HG03342 (cell line): ENCODE data around the gene NPAS2.
A peak's percentile ranks its signal among the peaks of the same experiment; 100 is the strongest.

Experiments used
- ATAC-seq: cut with Tn5 transposase; IDR thresholded peaks from one replicate; pipeline ENCODE4 v1.9.1; 2021; ENCODE audit warnings: mild to moderate bottlenecking, moderate library complexity; ENCODE audit not compliant: unreplicated experiment

NPAS2 gene

GRCh38 chr2:100903534-100904258 lies 83.8 kb downstream of the NPAS2 start:
- no peak for ATAC-seq

GRCh38 chr2:100905132-100905805 lies 85.3 kb downstream of the NPAS2 start:
- no peak for ATAC-seq

- no peak for ATAC-seq
Measured at GRCh38 chr2:100906131-100906530, 86.2 kb downstream of the NPAS2 start.

GRCh38 chr2:100906679-100907078 lies 86.7 kb downstream of the NPAS2 start:
- ATAC-seq, result no peak

GRCh38 chr2:100907832-100908231 lies 87.9 kb downstream of the NPAS2 start:
- no peak for ATAC-seq

- no peak for ATAC-seq
Measured at GRCh38 chr2:100909534-100910081, 89.7 kb downstream of the NPAS2 start.

GRCh38 chr2:100910111-100910510 lies 90.2 kb downstream of the NPAS2 start:
- no peak for ATAC-seq

- peak; percentile 68 for ATAC-seq
Measured at GRCh38 chr2:100919316-100919715, 99.4 kb downstream of the NPAS2 start.

- no peak for ATAC-seq
Measured at GRCh38 chr2:100921685-100922161, 101.8 kb downstream of the NPAS2 start.

GRCh38 chr2:100923461-100924060 lies 103.6 kb downstream of the NPAS2 start:
- ATAC-seq, result no peak

GRCh38 chr2:100924122-100924519 lies 104.2 kb downstream of the NPAS2 start:
- ATAC-seq, result no peak

GRCh38 chr2:100924520-100925451 lies 104.8 kb downstream of the NPAS2 start:
- ATAC-seq, result no peak

GRCh38 chr2:100928235-100928634 lies 108.3 kb downstream of the NPAS2 start:
- no peak for ATAC-seq

GRCh38 chr2:100929147-100929546 lies 109.2 kb downstream of the NPAS2 start:
- no peak for ATAC-seq

GRCh38 chr2:100934504-100935371 lies 114.8 kb downstream of the NPAS2 start:
- no peak for ATAC-seq

- ATAC-seq, result no peak
Measured at GRCh38 chr2:100935372-100935752, 115.4 kb downstream of the NPAS2 start.

- ATAC-seq, result no peak
Measured at GRCh38 chr2:100936070-100936741, 116.3 kb downstream of the NPAS2 start.

GRCh38 chr2:100936972-100937542 lies 117.1 kb downstream of the NPAS2 start:
- ATAC-seq, result no peak
